ENCODE measurements around the gene NEDD9. TPM values are rescaled to one million over a fixed set of nuclear protein-coding genes. Genes with fewer than 3 reads are reported as not detected.

Gene NEDD9
- total and polyA plus RNA-seq, 10 of the 15 experiments (the other 5 are each of a cell fraction or from before 2014, with no cell fraction given) = 4.9 to 92.6 (median 14.6) TPM

DNA sequence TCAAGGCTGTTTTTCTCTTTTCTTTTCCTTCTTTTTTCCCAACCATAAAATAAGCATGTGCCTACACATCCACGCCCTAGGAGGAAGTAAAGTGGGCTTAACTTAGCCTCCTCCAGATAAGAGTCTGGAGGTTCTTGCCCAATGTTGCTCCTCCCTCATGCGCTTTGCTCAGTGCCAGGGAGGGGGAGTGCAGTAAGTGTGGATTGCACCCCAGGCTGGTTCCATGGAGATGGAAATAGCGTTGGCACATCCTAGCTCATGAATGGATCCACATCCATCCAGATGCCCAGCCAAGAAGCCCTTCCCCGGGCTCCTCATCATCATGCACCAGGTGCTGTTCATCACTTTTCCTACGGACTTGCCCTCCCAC is 58.2 kb downstream of the NEDD9 start (continued):
- TF ChIP-seq EED (IDR thresholded peaks at IDR 0.05; ENCODE audit: low read depth) (no peak), TBL1XR1 (IDR thresholded peaks at IDR 0.05; ENCODE audit: low read depth, low read length) (no peak)

DNA sequence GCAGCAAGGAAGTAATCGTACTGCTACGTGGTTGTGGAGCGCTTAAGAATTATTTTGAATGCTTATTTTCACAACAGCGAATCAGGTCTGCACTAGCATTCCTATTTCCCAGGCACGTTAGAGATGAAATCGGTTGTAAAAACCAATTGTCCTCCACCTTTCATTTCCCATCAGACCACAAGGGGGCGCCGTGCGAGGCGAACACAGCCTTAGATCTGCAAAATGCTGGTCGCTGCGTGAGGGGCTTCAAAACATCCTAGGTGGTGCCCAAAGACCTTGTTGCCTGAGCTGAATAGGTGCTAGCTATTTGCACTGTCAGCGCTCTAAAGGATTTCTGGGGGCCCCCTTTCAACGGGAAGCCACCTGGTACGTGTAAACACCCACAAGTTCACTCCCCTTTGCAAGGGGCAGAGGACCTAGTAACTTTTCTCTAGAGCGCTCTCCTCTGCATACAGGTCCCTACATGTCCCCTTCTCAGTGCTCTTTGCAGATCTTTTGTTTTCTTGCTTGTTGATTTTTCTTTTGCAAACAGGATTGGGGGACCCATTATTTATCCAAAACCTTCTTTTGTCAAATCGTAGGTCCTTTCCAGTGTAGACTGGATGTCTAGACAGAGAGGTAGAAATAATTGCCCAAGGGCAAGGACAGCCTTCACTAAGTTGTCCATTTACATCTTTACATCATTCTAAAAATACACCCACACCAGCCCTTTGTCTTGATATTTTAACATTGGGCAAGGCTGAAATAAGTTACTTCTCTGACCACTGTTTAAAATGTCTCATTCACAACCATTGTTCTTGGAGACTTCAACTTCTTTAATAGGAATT is 59.8 kb downstream of the NEDD9 start:
- Histone ChIP-seq H3K27me3 (replicated peaks in 1 of 2; ENCODE audit: control insufficient read depth in 2 of 2, insufficient read depth in 2 of 2, low read length in 1 of 2) (no peaks in the 10 kb centered on the region), H3K4me1 (ENCODE audit: control insufficient read depth, insufficient read depth, low read length) (no peaks in the 10 kb centered on the region), H3K9me3 (replicated peaks; ENCODE audit: control insufficient read depth, insufficient read depth, low read length) (no peaks in the 10 kb centered on the region; the same call in 2 of the 3 replicates), H4K20me1 (ENCODE audit: control insufficient read depth, insufficient read depth) (no peaks in the 10 kb centered on the region), H2AFZ (ENCODE audit: control insufficient read depth, low read depth, low read length) (peak overlapping the region; percentile 63), H3K4me2 (ENCODE audit: control insufficient read depth, insufficient read depth) (peak overlapping the region; percentile 65), H3K79me2 (ENCODE audit: control insufficient read depth, insufficient read depth, low read length) (no peaks in the 10 kb centered on the region), H3K36me3 (ENCODE audit: control insufficient read depth in 2 of 2, insufficient read depth in 2 of 2, low read length in 1 of 2) (no peaks in the 10 kb centered on the region), H3K27ac (ENCODE audit: control insufficient read depth, insufficient read depth) (no peak overlapping the region), H3K4me3 (no peak overlapping the region), H3K9ac (ENCODE audit: control insufficient read depth, insufficient read depth, low read length) (no peak overlapping the region)
- ChIA-PET RAD21 (ENCODE audit: unreplicated experiment) (interaction anchor here (0.8 to 7.1 kb wide), 14 partner anchors 28 to 403 kb away, joined by 3 to 78 read pairs (median 4); partner anchors contain the start of gene NEDD9), CTCF (interaction anchor here (0.5 to 4.4 kb wide), 41 partner anchors 8 to 403 kb away, joined by 3 to 97 read pairs (median 4); no protein-coding TSS in a partner anchor), POLR2A (interaction anchor here (0.7 kb wide), 2 partner anchors 150 to 387 kb away, joined by 3 to 6 read pairs; no protein-coding TSS in a partner anchor), SMC1A (ENCODE audit: uncharacterized antibody, unreplicated experiment) (interaction anchor here (0.5 to 10.2 kb wide), 26 partner anchors 22 to 403 kb away, joined by 3 to 135 read pairs (median 4); no protein-coding TSS in a partner anchor)
- intact Hi-C loops (cut with micrococcal nuclease; ENCODE audit: unreplicated experiment) (loop anchor here (1.0 to 5.0 kb wide), 4 partner anchors 105 to 324 kb away; no protein-coding TSS in a partner anchor), in situ Hi-C loops (cut with MboI) (loop anchor here (10.0 kb wide), 1 partner anchor 322 kb away; no protein-coding TSS in a partner anchor)
- ATAC-seq (peak; percentile 89), DNase-seq (ENCODE audit: low read depth, low spot score) (no peak), FAIRE-seq (peak; percentile 92)
- no TSS peak for BruUV-seq (replicated peaks)
- 14% methylated on average over 17 of the region's 17 CpGs for WGBS (ENCODE audit: insufficient coverage, insufficient replicate concordance, low lambda C conversion rate, missing lambda C conversion rate)
- no peak for TF ChIP-seq PML (IDR thresholded peaks at IDR 0.05; ENCODE audit: low read length)
- TF ChIP-seq SIN3A (IDR thresholded peaks at IDR 0.05; ENCODE audit: low read depth, low read length) = no peak
- peak; percentile 83 for TF ChIP-seq RAD21 (IDR thresholded peaks at IDR 0.05; ENCODE audit: insufficient read depth, low read depth, low read length)
- no peak for TF ChIP-seq WRNIP1 (IDR thresholded peaks at IDR 0.05; ENCODE audit: borderline replicate concordance, low read depth, low read length)
- no peak for TF ChIP-seq NR2C1 (IDR thresholded peaks at IDR 0.05)
- TF ChIP-seq YY1 (IDR thresholded peaks at IDR 0.05; ENCODE audit: low read depth, low read length) = peak; percentile 71
- TF ChIP-seq STAT3 (IDR thresholded peaks at IDR 0.05; ENCODE audit: low read depth, low read length) = no peak
- no peak for TF ChIP-seq RELA (IDR thresholded peaks at IDR 0.05; ENCODE audit: borderline replicate concordance, partially characterized antibody)
- TF ChIP-seq PAX5 (IDR thresholded peaks at IDR 0.05; ENCODE audit: borderline replicate concordance, low read depth, low read length) = no peak
- no peak for TF ChIP-seq POLR2AphosphoS5 (IDR thresholded peaks at IDR 0.05; ENCODE audit: low read length)
- no peak for TF ChIP-seq NBN (IDR thresholded peaks at IDR 0.05)
- TF ChIP-seq, protein P1, sequence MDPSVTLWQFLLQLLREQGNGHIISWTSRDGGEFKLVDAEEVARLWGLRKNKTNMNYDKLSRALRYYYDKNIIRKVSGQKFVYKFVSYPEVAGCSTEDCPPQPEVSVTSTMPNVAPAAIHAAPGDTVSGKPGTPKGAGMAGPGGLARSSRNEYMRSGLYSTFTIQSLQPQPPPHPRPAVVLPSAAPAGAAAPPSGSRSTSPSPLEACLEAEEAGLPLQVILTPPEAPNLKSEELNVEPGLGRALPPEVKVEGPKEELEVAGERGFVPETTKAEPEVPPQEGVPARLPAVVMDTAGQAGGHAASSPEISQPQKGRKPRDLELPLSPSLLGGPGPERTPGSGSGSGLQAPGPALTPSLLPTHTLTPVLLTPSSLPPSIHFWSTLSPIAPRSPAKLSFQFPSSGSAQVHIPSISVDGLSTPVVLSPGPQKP (IDR thresholded peaks at IDR 0.05; ENCODE audit: low read depth, low read length) = no peak
- TF ChIP-seq KLF5 (IDR thresholded peaks at IDR 0.05; ENCODE audit: partially characterized antibody) = no peak
- no peak for TF ChIP-seq TBL1XR1 (IDR thresholded peaks at IDR 0.05; ENCODE audit: low read depth, low read length)
- TF ChIP-seq, protein P2, sequence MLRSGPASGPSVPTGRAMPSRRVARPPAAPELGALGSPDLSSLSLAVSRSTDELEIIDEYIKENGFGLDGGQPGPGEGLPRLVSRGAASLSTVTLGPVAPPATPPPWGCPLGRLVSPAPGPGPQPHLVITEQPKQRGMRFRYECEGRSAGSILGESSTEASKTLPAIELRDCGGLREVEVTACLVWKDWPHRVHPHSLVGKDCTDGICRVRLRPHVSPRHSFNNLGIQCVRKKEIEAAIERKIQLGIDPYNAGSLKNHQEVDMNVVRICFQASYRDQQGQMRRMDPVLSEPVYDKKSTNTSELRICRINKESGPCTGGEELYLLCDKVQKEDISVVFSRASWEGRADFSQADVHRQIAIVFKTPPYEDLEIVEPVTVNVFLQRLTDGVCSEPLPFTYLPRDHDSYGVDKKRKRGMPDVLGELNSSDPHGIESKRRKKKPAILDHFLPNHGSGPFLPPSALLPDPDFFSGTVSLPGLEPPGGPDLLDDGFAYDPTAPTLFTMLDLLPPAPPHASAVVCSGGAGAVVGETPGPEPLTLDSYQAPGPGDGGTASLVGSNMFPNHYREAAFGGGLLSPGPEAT (IDR thresholded peaks at IDR 0.05; ENCODE audit: low read depth) = no peak
- no peak for TF ChIP-seq SIX5 (IDR thresholded peaks at IDR 0.05; ENCODE audit: low read depth, low read length, severe bottlenecking)
- peak; percentile 48; the same call in 1 of the 2 replicates for TF ChIP-seq RB1 (IDR thresholded peaks at IDR 0.05; ENCODE audit: borderline replicate concordance)
- TF ChIP-seq ETV6 (conservative IDR thresholded peaks at IDR 0.05 in 1 of 2, IDR thresholded peaks at IDR 0.05 in 1 of 2; ENCODE audit: borderline replicate concordance in 1 of 2, low read depth in 1 of 2) = no peak

Measured in GM12878 (cell line).